ENCODE results near the gene TSEN54. TPM values are rescaled to one million over a fixed set of nuclear protein-coding genes. Genes with fewer than 3 reads are reported as not detected.

Gene TSEN54
- polyA plus RNA-seq, 1 of the 3 experiments (the other 2 are of a cell fraction): 29.8 TPM

- TF ChIP-seq, protein P1, sequence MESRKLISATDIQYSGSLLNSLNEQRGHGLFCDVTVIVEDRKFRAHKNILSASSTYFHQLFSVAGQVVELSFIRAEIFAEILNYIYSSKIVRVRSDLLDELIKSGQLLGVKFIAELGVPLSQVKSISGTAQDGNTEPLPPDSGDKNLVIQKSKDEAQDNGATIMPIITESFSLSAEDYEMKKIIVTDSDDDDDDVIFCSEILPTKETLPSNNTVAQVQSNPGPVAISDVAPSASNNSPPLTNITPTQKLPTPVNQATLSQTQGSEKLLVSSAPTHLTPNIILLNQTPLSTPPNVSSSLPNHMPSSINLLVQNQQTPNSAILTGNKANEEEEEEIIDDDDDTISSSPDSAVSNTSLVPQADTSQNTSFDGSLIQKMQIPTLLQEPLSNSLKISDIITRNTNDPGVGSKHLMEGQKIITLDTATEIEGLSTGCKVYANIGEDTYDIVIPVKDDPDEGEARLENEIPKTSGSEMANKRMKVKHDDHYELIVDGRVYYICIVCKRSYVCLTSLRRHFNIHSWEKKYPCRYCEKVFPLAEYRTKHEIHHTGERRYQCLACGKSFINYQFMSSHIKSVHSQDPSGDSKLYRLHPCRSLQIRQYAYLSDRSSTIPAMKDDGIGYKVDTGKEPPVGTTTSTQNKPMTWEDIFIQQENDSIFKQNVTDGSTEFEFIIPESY (IDR thresholded peaks at IDR 0.05; ENCODE audit: borderline replicate concordance, low read depth): no peak
- TF ChIP-seq FOXJ3 (CRISPR knock-in tag; IDR thresholded peaks at IDR 0.05) (no peak), JUND (IDR thresholded peaks at IDR 0.05) (no peak), RXRA (IDR thresholded peaks at IDR 0.05; ENCODE audit: borderline replicate concordance, low read depth) (no peak), FOXM1 (IDR thresholded peaks at IDR 0.05; ENCODE audit: low read depth) (no peak), NRF1 (IDR thresholded peaks at IDR 0.05; ENCODE audit: low read depth, low read length) (no peak), POLR2AphosphoS5 (IDR thresholded peaks at IDR 0.05; ENCODE audit: low read depth, low read length) (no peak), EP300 (IDR thresholded peaks at IDR 0.05; ENCODE audit: borderline replicate concordance in 1 of 2, low read depth in 1 of 2, low read length in 1 of 2) (no peak)
These were observed 10.7 kb upstream of the TSEN54 start (continued) for GRCh38 chr17:75505640-75506039.

DNA sequence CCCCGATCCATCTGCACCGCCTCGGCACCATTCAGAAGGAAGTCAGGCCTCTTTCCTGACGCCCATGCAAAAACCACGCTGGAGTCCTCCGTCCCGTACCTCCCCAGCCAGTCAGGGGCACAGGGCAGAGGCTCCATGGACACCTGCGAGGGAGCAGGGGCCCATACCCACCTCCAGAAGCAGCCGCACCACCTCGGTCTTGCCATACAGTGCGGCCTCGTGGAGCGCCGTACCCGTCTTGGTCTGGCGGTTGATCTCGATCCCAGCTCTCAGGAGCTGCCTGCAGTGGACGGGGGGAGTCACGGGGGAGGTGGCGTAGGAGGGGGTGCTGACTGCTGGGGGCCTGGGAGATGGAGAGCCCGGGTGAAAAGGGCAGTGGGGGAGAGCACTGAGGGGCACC is 10.2 kb upstream of the TSEN54 start:
- Histone ChIP-seq H3K4me3 (ENCODE audit: low read depth in 2 of 2, low read length in 1 of 2) (no peak overlapping the region), H3K36me3 (replicated peaks in 1 of 2; ENCODE audit: control insufficient read depth in 1 of 2, insufficient read depth in 2 of 2, low read length in 1 of 2) (peaks cover 0 to 43% of the 10 kb centered on the region in 2 experiments), H3K4me1 (ENCODE audit: control insufficient read depth in 1 of 2, insufficient read depth in 2 of 2, low read depth in 1 of 2, low read length in 1 of 2) (peaks cover 6% of the 10 kb centered on the region in 2 experiments; a peak in 1 of 4 replicates), H3K9me3 (no peaks in the 10 kb centered on the region), H3K4me2 (no peak overlapping the region), H3K27me3 (ENCODE audit: insufficient read depth) (no peaks in the 10 kb centered on the region), H3K9me2 (no peaks in the 10 kb centered on the region), H3K27ac (ENCODE audit: low read depth in 2 of 2, low read length in 1 of 2) (no peak overlapping the region), H4K20me1 (ENCODE audit: insufficient read depth) (peaks cover 18% of the 10 kb centered on the region; the same call in 1 of the 2 replicates), H2AFZ (ENCODE audit: low read depth) (no peak overlapping the region), H3F3A (replicated peaks; ENCODE audit: insufficient read depth) (no peaks in the 10 kb centered on the region), H3K9ac (no peak overlapping the region), H3K79me2 (ENCODE audit: insufficient read depth) (no peaks in the 10 kb centered on the region; the same call in 1 of the 2 replicates)
- DNase-seq: no peak
- POLR2A ChIA-PET: interaction anchor here (0.6 kb wide), 1 partner anchor 37 kb away, joined by 5 read pairs; no protein-coding TSS in a partner anchor
- WGBS (ENCODE audit: low lambda C conversion rate): 95% methylated on average over 21 of the region's 21 CpGs
- TF ChIP-seq JUND (IDR thresholded peaks at IDR 0.05) (no peak), TEAD4 (IDR thresholded peaks at IDR 0.05; ENCODE audit: borderline replicate concordance, insufficient read depth) (no peak), NFIC (IDR thresholded peaks at IDR 0.05; ENCODE audit: borderline replicate concordance) (no peak), RFX5 (IDR thresholded peaks at IDR 0.05; ENCODE audit: low read length) (no peak), FOSL2 (IDR thresholded peaks at IDR 0.05; ENCODE audit: borderline replicate concordance, low read depth) (no peak), FOXM1 (IDR thresholded peaks at IDR 0.05; ENCODE audit: low read depth) (no peak), RAD21 (IDR thresholded peaks at IDR 0.05; ENCODE audit: low read length) (no peak), RCOR1 (IDR thresholded peaks at IDR 0.05; ENCODE audit: low read length) (no peak), SMC3 (IDR thresholded peaks at IDR 0.05; ENCODE audit: low read depth, low read length) (no peak), CHD2 (IDR thresholded peaks at IDR 0.05; ENCODE audit: low read length, partially characterized antibody) (no peak), MXI1 (IDR thresholded peaks at IDR 0.05; ENCODE audit: low read depth, low read length) (no peak)
- TF ChIP-seq, protein P2, sequence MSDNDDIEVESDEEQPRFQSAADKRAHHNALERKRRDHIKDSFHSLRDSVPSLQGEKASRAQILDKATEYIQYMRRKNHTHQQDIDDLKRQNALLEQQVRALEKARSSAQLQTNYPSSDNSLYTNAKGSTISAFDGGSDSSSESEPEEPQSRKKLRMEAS (IDR thresholded peaks at IDR 0.05; ENCODE audit: low read depth): no peak
- TF ChIP-seq, protein P3, sequence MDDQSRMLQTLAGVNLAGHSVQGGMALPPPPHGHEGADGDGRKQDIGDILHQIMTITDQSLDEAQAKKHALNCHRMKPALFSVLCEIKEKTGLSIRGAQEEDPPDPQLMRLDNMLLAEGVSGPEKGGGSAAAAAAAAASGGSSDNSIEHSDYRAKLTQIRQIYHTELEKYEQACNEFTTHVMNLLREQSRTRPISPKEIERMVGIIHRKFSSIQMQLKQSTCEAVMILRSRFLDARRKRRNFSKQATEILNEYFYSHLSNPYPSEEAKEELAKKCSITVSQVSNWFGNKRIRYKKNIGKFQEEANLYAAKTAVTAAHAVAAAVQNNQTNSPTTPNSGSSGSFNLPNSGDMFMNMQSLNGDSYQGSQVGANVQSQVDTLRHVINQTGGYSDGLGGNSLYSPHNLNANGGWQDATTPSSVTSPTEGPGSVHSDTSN (IDR thresholded peaks at IDR 0.05): no peak
- CTCF ChIA-PET: interaction anchor here (1.2 to 5.6 kb wide), 3 partner anchors 8 to 19 kb away, joined by 3 to 37 read pairs (median 9); partner anchors contain the start of genes LLGL2 and TSEN54
